GM23248 (cell line): ENCODE measurements around the gene PCSK9. TPM values are rescaled to one million over a fixed set of nuclear protein-coding genes. Genes with fewer than 3 reads are reported as not detected.

Source experiments
- DNase-seq: peaks from one replicate; pipeline ENCODE4 v3.0.0-alpha.2; 2015
- H2AFZ ChIP-seq: fragments of 200-600 bp; sonication (generic); 2 replicates; pipeline ENCODE4 v1.6.1; 2016; ENCODE audit warnings: antibody characterized with exemption
- H3F3A ChIP-seq: fragments of 200-600 bp; sonication (generic); 2 replicates; pipeline ENCODE4 v1.6.1; 2016; ENCODE audit warnings: mild to moderate bottlenecking, antibody characterized with exemption, mixed run types; ENCODE audit not compliant: insufficient read depth
- H3K27ac ChIP-seq: fragments of 200-600 bp; sonication (generic); 2 replicates; pipeline ENCODE4 v1.5.1; 2016; ENCODE audit warnings: mild to moderate bottlenecking
- H3K27me3 ChIP-seq: fragments of 200-600 bp; sonication (generic); replicated peaks from 2 replicates; pipeline ENCODE4 v1.6.1; 2016; ENCODE audit warnings: mild to moderate bottlenecking; ENCODE audit not compliant: insufficient read depth
- H3K36me3 ChIP-seq: fragments of 200-600 bp; sonication (generic); 2 replicates; pipeline ENCODE4 v1.6.1; 2016; ENCODE audit warnings: low read depth, mild to moderate bottlenecking
- H3K4me1 ChIP-seq: fragments of 200-600 bp; sonication (generic); 2 replicates; pipeline ENCODE4 v1.6.1; 2016; ENCODE audit warnings: mild to moderate bottlenecking; ENCODE audit not compliant: insufficient read depth
- H3K4me2 ChIP-seq: fragments of 200-600 bp; sonication (generic); one replicate; pipeline ENCODE4 v1.6.1; 2016; ENCODE audit warnings: mild to moderate bottlenecking; ENCODE audit not compliant: unreplicated experiment
- H3K4me3 ChIP-seq: fragments of 200-600 bp; sonication (generic); 2 replicates; pipeline ENCODE4 v1.5.1; 2016; ENCODE audit warnings: mild to moderate bottlenecking
- H3K79me2 ChIP-seq: fragments of 200-600 bp; sonication (generic); 2 replicates; pipeline ENCODE4 v1.6.1; 2016; ENCODE audit warnings: mild to moderate bottlenecking; ENCODE audit not compliant: insufficient read depth
- H3K9ac ChIP-seq: fragments of 200-600 bp; sonication (generic); 2 replicates; pipeline ENCODE4 v1.6.1; 2016; ENCODE audit warnings: mild to moderate bottlenecking
- H3K9me2 ChIP-seq: fragments of 200-600 bp; sonication (generic); 2 replicates; pipeline ENCODE4 v1.6.1; 2016; ENCODE audit warnings: mixed run types, mild to moderate bottlenecking, moderate library complexity; ENCODE audit not compliant: insufficient read depth
- H3K9me3 ChIP-seq: fragments of 200-600 bp; sonication (generic); one replicate; pipeline ENCODE4 v1.6.1; 2017; ENCODE audit warnings: low read depth
- H4K20me1 ChIP-seq: fragments of 200-600 bp; sonication (generic); 2 replicates; pipeline ENCODE4 v1.6.0; 2016; ENCODE audit not compliant: insufficient read depth
- EZH2 ChIP-seq: fragments of 200-600 bp; sonication (generic); IDR thresholded peaks from 2 replicates; pipeline ENCODE4 v1.6.1; 2018; ENCODE audit warnings: antibody characterized with exemption, mild to moderate bottlenecking; ENCODE audit not compliant: insufficient read depth, poor library complexity, severe bottlenecking
- EZH2phosphoT487 ChIP-seq: fragments of 200-600 bp; sonication (generic); IDR thresholded peaks from 2 replicates; pipeline ENCODE4 v1.6.1; 2018; ENCODE audit warnings: antibody characterized with exemption, moderate library complexity, mild to moderate bottlenecking, low read depth; ENCODE audit not compliant: insufficient read depth
- WGBS, 2 experiments: methylation state at CpG; one replicate each; pipeline ENCODE4 v1.1.6; 2015 to 2017; ENCODE audit warnings: low lambda C conversion rate in 2 of 2, low coverage in 1 of 2; ENCODE audit errors: missing lambda C conversion rate in 2 of 2; 5-methylcytosine and 5-hydroxymethylcytosine counted together
- in situ Hi-C: fragments of 300-500 bp; cut with MboI; formaldehyde crosslinking; loops from 2 replicates; pipeline ENCODE4 v1.15.0; 2020
- polyA plus RNA-seq: library from polyadenylated mRNA; unstranded; fragments of >200 nt; fragmentation: Nextera tagmentation; extraction: Ambion mirVana; gene quantifications from 2 replicates; pipeline ENCODE4 v1.2.1, GENCODE V29; 2016
- total RNA-seq: library from RNA; depleted of rRNA; stranded (reverse); fragments of >200 nt; shearing (Covaris generic); gene quantifications from 2 replicates; pipeline ENCODE4 v1.2.3, GENCODE V29; 2014

PCSK9 gene
- total and polyA plus RNA-seq, 2 experiments from 2014 or later, result 0.11 to 0.16 TPM

- TF ChIP-seq EZH2 (no peak), EZH2phosphoT487 (no peak)
- no peaks in the 10 kb centered on the region for H3K27me3 ChIP-seq
- no peaks in the 10 kb centered on the region for H4K20me1 ChIP-seq
- H3K9ac ChIP-seq, result no peak overlapping the region
- in situ Hi-C loops, result no loop called here
- DNase-seq, result no peak
- H2AFZ ChIP-seq, result no peak overlapping the region
- no peaks in the 10 kb centered on the region for H3K79me2 ChIP-seq
- no peak overlapping the region for H3K4me3 ChIP-seq
- H3K27ac ChIP-seq, result no peak overlapping the region
- 75 to 78% methylated on average over 17 of the region's 17 CpGs for WGBS, 2 experiments
- no peaks in the 10 kb centered on the region for H3K9me2 ChIP-seq
- H3K4me1 ChIP-seq, result no peaks in the 10 kb centered on the region
- H3K36me3 ChIP-seq, result peaks cover 57% of the 10 kb centered on the region; the same call in 1 of the 2 replicates
- no peak overlapping the region for H3K4me2 ChIP-seq
- peaks cover 7% of the 10 kb centered on the region for H3F3A ChIP-seq
- H3K9me3 ChIP-seq, result no peaks in the 10 kb centered on the region
Observed at GRCh38 chr1:55070293-55071164, 31.2 kb downstream of the PCSK9 start.

GRCh38 chr1:55071477-55071876 is 32.1 kb downstream of the PCSK9 start:
- 48% methylated on average over 8 of the region's 8 CpGs for WGBS, 2 experiments
- TF ChIP-seq EZH2phosphoT487 (no peak), EZH2 (no peak)
- peaks cover 66% of the 10 kb centered on the region; the same call in 1 of the 2 replicates for H3K36me3 ChIP-seq

GRCh38 chr1:55073187-55073916 is 34.0 kb downstream of the PCSK9 start:
- H3K9me2 ChIP-seq, result no peaks in the 10 kb centered on the region
- 94 to 95% methylated on average over 3 of the region's 3 CpGs for WGBS, 2 experiments
- no peaks in the 10 kb centered on the region for H3K9me3 ChIP-seq
- H3K27ac ChIP-seq, result no peak overlapping the region
- no peaks in the 10 kb centered on the region for H3K27me3 ChIP-seq
- no peak for DNase-seq
- H2AFZ ChIP-seq, result no peak overlapping the region
- H3K36me3 ChIP-seq, result peaks cover 63% of the 10 kb centered on the region
- H4K20me1 ChIP-seq, result no peaks in the 10 kb centered on the region
- no peak overlapping the region for H3K4me2 ChIP-seq
- no peaks in the 10 kb centered on the region; the same call in 1 of the 2 replicates for H3F3A ChIP-seq
- in situ Hi-C loops, result no loop called here
- no peaks in the 10 kb centered on the region for H3K4me1 ChIP-seq
- H3K79me2 ChIP-seq, result no peaks in the 10 kb centered on the region
- no peak overlapping the region for H3K4me3 ChIP-seq
- TF ChIP-seq EZH2, result no peak
- H3K9ac ChIP-seq, result no peak overlapping the region

More at GRCh38 chr1:55071477-55071876, 32.1 kb downstream of the PCSK9 start:
- in situ Hi-C loops, result no loop called here
- Histone ChIP-seq H3K4me1 (no peaks in the 10 kb centered on the region), H3K9me3 (no peaks in the 10 kb centered on the region), H3K9ac (no peak overlapping the region), H2AFZ (no peak overlapping the region), H3K4me3 (no peak overlapping the region), H3K4me2 (no peak overlapping the region), H3F3A (no peaks in the 10 kb centered on the region; the same call in 1 of the 2 replicates), H3K27ac (no peak overlapping the region), H4K20me1 (no peaks in the 10 kb centered on the region), H3K79me2 (no peaks in the 10 kb centered on the region), H3K9me2 (no peaks in the 10 kb centered on the region), H3K27me3 (no peaks in the 10 kb centered on the region)
- peak; percentile 73 for DNase-seq

GRCh38 chr1:55074455-55074854 is 35.1 kb downstream of the PCSK9 start:
- Histone ChIP-seq H3K9me3 (no peaks in the 10 kb centered on the region), H3K4me3 (no peak overlapping the region), H3K79me2 (no peaks in the 10 kb centered on the region), H2AFZ (no peak overlapping the region), H3K4me1 (no peaks in the 10 kb centered on the region), H4K20me1 (no peaks in the 10 kb centered on the region), H3F3A (no peaks in the 10 kb centered on the region; the same call in 1 of the 2 replicates), H3K9ac (no peak overlapping the region), H3K9me2 (no peaks in the 10 kb centered on the region), H3K36me3 (peaks cover 64% of the 10 kb centered on the region), H3K27me3 (no peaks in the 10 kb centered on the region), H3K4me2 (no peak overlapping the region), H3K27ac (no peak overlapping the region)
- 98 to 99% methylated on average over 2 of the region's 2 CpGs for WGBS, 2 experiments
- TF ChIP-seq EZH2 (no peak), EZH2phosphoT487 (no peak)
- in situ Hi-C loops, result no loop called here
- DNase-seq, result no peak
